GM23338 (cell line): Measurements from ENCODE around the gene ACTG2. TPM values are rescaled to one million over a fixed set of nuclear protein-coding genes. Genes with fewer than 3 reads are reported as not detected.

Experiments
- ATAC-seq: fragments of 200-7000 bp; cut with Tn5 transposase; 3 replicates; pipeline ENCODE4 v1.9.1; 2020
- DNase-seq: peaks from one replicate; pipeline ENCODE4 v3.0.0-alpha.2; 2015; ENCODE audit warnings: low spot score
- H2AFZ ChIP-seq: fragments of 200-600 bp; sonication (generic); 2 replicates; pipeline ENCODE4 v1.8.0; 2016; ENCODE audit warnings: antibody characterized with exemption, mild to moderate bottlenecking, moderate library complexity
- H3F3A ChIP-seq: fragments of 200-600 bp; sonication (generic); replicated peaks from 2 replicates; pipeline ENCODE4 v1.8.0; 2017; ENCODE audit warnings: antibody characterized with exemption, mixed run types, low read depth
- H3K27ac ChIP-seq: fragments of 200-600 bp; sonication (generic); 2 replicates; pipeline ENCODE4 v1.6.1; 2016; ENCODE audit warnings: low read depth
- H3K27me3 ChIP-seq: fragments of 200-600 bp; sonication (generic); 2 replicates; pipeline ENCODE4 v1.8.0; 2016; ENCODE audit warnings: mild to moderate bottlenecking, mixed run types, moderate library complexity; ENCODE audit not compliant: insufficient read depth
- H3K36me3 ChIP-seq: fragments of 200-600 bp; sonication (generic); 2 replicates; pipeline ENCODE4 v1.8.0; 2016; ENCODE audit warnings: mild to moderate bottlenecking; ENCODE audit not compliant: insufficient read depth
- H3K4me1 ChIP-seq: fragments of 200-600 bp; sonication (generic); 2 replicates; pipeline ENCODE4 v1.8.0; 2016; ENCODE audit warnings: mild to moderate bottlenecking, moderate library complexity; ENCODE audit not compliant: insufficient read depth
- H3K4me2 ChIP-seq: fragments of 200-600 bp; sonication (generic); 2 replicates; pipeline ENCODE4 v1.7.1; 2017; ENCODE audit warnings: mixed run types
- H3K4me3 ChIP-seq: fragments of 200-600 bp; sonication (generic); 2 replicates; pipeline ENCODE4 v1.6.1; 2016; ENCODE audit warnings: mixed run types
- H3K79me2 ChIP-seq: fragments of 200-600 bp; sonication (generic); replicated peaks from 2 replicates; pipeline ENCODE4 v1.8.0; 2017; ENCODE audit warnings: mild to moderate bottlenecking; ENCODE audit not compliant: insufficient read depth
- H3K9me2 ChIP-seq: fragments of 200-600 bp; sonication (generic); 2 replicates; pipeline ENCODE4 v1.8.0; 2017; ENCODE audit not compliant: insufficient read depth
- H4K20me1 ChIP-seq: fragments of 200-600 bp; sonication (generic); replicated peaks from 2 replicates; pipeline ENCODE4 v1.8.0; 2017; ENCODE audit warnings: mild to moderate bottlenecking; ENCODE audit not compliant: insufficient read depth
- H3K27ac Mint-ChIP-seq: 2 replicates; pipeline ENCODE4 v1.8.0; 2020; ENCODE audit warnings: inconsistent platforms, mild to moderate bottlenecking, moderate library complexity, mixed read lengths
- H3K27me3 Mint-ChIP-seq: 3 replicates; pipeline ENCODE4 v1.8.0; 2022; ENCODE audit warnings: low read depth, mild to moderate bottlenecking, moderate library complexity, mixed read lengths, inconsistent platforms; ENCODE audit not compliant: insufficient read depth, poor library complexity
- H3K36me3 Mint-ChIP-seq: 3 replicates; pipeline ENCODE4 v1.8.0; 2021; ENCODE audit warnings: low read depth, mild to moderate bottlenecking, inconsistent platforms, moderate library complexity, mixed read lengths
- H3K4me1 Mint-ChIP-seq: 3 replicates; pipeline ENCODE4 v1.8.0; 2020; ENCODE audit warnings: mild to moderate bottlenecking, inconsistent platforms, mixed read lengths
- H3K4me3 Mint-ChIP-seq: 3 replicates; pipeline ENCODE4 v1.8.0; 2021; ENCODE audit warnings: moderate library complexity, mild to moderate bottlenecking, inconsistent platforms, mixed read lengths
- H3K9me3 Mint-ChIP-seq: 3 replicates; pipeline ENCODE4 v1.8.0; 2020; ENCODE audit warnings: moderate library complexity, mild to moderate bottlenecking, inconsistent platforms, mixed read lengths
- EZH2 ChIP-seq: fragments of 200-600 bp; sonication (generic); IDR thresholded peaks from one replicate; pipeline ENCODE4 v1.8.0; 2017; ENCODE audit warnings: antibody characterized with exemption, mild to moderate bottlenecking, low read depth; ENCODE audit not compliant: unreplicated experiment
- EZH2phosphoT487 ChIP-seq: fragments of 200-600 bp; sonication (generic); IDR thresholded peaks from one replicate; pipeline ENCODE4 v1.8.1; 2018; ENCODE audit warnings: antibody characterized with exemption; ENCODE audit not compliant: unreplicated experiment
- POLR2AphosphoS5 ChIP-seq: IDR thresholded peaks from 2 replicates; pipeline ENCODE4 v1.6.1; 2016; ENCODE audit warnings: antibody characterized with exemption, low read depth
- REST ChIP-seq: IDR thresholded peaks from one replicate; pipeline ENCODE4 v1.6.1; 2018; ENCODE audit warnings: antibody characterized with exemption; ENCODE audit not compliant: unreplicated experiment
- ZNF331 ChIP-seq: fragments of 250-450 bp; sonication (Bioruptor Pico); IDR thresholded peaks from 2 replicates; pipeline ENCODE4 v1.5.0; 2020; ENCODE audit warnings: low read depth, mild to moderate bottlenecking, moderate library complexity
- ZNF462 ChIP-seq: fragments of 250-450 bp; sonication (Bioruptor Pico); IDR thresholded peaks from 2 replicates; pipeline ENCODE4 v1.5.0; 2020; ENCODE audit warnings: mild to moderate bottlenecking, moderate library complexity
- polyA plus RNA-seq: library from polyadenylated mRNA; unstranded; fragments of >200 nt; fragmentation: Nextera tagmentation; extraction: Ambion mirVana; gene quantifications from 2 replicates; pipeline ENCODE4 v1.2.1, GENCODE V29; 2016
- total RNA-seq: library from RNA; depleted of rRNA; stranded (reverse); fragments of >200 nt; shearing (Covaris generic); gene quantifications from 2 replicates; pipeline ENCODE4 v1.2.3, GENCODE V29; 2014

The ACTG2 gene
- total and polyA plus RNA-seq, 2 experiments from 2014 or later: 8.0 to 8.5 TPM

GRCh38 chr2:73894877-73895276, 2.1 kb downstream of the ACTG2 start (continued):
- no peak for TF ChIP-seq ZNF462 (CRISPR knock-in tag)

- Histone ChIP-seq H2AFZ (no peak overlapping the region), H3K27me3 (no peaks in the 10 kb centered on the region), H3K27ac (no peak overlapping the region), H3K4me1 (no peaks in the 10 kb centered on the region), H3K79me2 (no peaks in the 10 kb centered on the region), H3K4me2 (no peak overlapping the region), H3K4me3 (no peak overlapping the region), H4K20me1 (no peaks in the 10 kb centered on the region), H3K36me3 (no peaks in the 10 kb centered on the region), H3K9me2 (no peaks in the 10 kb centered on the region), H3F3A (no peaks in the 10 kb centered on the region)
- peaks cover 13% of the 10 kb centered on the region for H3K4me1 Mint-ChIP-seq
- H3K9me3 Mint-ChIP-seq: no peaks in the 10 kb centered on the region
- no peak overlapping the region for H3K27ac Mint-ChIP-seq
- no peak overlapping the region for H3K4me3 Mint-ChIP-seq
- H3K27me3 Mint-ChIP-seq: peaks cover 7% of the 10 kb centered on the region
- ATAC-seq: no peak
- no peak for DNase-seq
- H3K36me3 Mint-ChIP-seq: no peaks in the 10 kb centered on the region
- no peak for TF ChIP-seq ZNF331 (CRISPR knock-in tag)
- no peak for TF ChIP-seq EZH2
- no peak for TF ChIP-seq ZNF462 (CRISPR knock-in tag)
- TF ChIP-seq POLR2AphosphoS5: no peak
- TF ChIP-seq REST: no peak
- TF ChIP-seq EZH2phosphoT487: no peak
Measured at GRCh38 chr2:73895473-73895872, 2.7 kb downstream of the ACTG2 start.
